GM19351 (cell line): Measurements from ENCODE around the gene NLGN2.

Experiments
- ATAC-seq: cut with Tn5 transposase; IDR thresholded peaks from one replicate; pipeline ENCODE4 v1.9.1; 2021; ENCODE audit warnings: mild to moderate bottlenecking, moderate library complexity; ENCODE audit not compliant: unreplicated experiment

The NLGN2 gene

DNA sequence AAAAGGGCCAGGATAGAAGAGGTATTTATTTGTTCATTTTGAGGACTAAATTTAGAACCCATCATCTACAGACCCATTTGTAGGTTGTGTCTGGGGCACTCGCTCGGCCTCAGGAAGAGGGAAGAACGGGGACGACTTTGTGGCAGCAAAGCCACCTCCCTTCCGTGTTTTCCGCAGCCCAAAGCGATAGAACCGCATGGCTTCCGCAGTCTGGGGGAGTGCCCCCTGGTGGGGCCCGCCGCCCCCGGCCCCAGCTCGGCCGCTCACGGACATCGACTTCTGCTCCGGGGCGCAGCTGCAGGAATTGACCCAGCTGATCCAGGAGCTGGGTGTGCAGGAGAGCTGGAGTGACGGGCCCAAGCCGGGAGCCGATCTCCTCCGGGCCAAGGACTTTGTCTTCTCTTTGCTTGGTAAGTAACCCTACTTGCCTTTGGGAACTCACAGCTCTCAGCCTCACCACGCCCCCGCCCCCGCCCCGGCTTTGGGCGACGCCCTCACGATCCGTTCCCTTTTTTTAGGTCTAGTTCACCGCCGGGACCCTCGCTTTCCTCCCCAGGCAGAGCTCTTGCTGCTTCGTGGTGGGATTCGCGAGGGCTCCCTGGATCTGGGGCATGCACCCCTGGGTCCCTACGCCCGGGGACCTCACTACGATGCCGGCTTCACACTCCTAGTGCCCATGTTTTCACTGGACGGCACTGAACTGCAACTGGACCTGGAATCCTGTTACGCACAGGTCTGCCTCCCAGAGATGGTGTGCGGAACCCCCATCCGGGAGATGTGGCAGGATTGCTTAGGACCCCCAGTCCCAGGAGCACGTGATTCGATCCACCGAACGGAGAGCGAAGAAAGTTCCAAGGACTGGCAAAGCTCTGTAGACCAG is 28.3 kb downstream of the NLGN2 start:
- ATAC-seq = peak; percentile 15

DNA sequence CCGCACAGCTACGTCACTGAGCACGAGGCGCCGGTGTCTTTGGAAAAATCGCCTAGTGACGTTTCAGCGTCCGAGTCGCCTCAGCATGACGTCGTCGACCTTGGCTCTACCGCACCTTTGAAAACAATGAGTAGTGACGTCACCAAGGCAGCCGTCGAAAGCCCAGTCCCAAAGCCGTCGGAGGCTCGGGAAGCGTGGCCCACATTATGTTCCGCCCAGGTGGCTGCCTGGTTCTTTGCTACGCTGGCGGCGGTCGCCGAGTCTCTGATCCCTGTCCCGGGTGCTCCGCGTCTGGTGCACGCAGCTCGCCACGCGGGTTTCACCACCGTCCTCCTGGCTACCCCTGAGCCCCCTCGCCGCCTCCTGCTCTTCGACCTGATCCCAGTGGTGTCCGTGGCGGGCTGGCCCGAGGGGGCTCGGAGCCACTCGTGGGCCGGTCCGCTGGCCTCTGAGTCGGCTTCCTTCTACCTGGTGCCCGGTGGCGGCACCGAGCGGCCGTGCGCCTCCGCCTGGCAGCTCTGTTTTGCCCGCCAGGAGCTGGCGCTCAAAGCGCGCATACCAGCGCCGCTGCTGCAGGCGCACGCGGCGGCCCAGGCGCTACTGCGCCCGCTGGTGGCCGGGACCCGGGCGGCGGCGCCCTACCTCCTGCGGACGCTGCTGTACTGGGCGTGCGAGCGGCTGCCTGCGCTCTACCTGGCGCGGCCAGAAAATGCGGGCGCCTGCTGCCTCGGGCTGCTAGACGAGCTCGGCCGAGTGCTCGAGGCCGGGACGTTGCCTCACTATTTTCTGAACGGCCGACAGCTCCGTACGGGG is 29.1 kb downstream of the NLGN2 start:
- no peak for ATAC-seq

DNA sequence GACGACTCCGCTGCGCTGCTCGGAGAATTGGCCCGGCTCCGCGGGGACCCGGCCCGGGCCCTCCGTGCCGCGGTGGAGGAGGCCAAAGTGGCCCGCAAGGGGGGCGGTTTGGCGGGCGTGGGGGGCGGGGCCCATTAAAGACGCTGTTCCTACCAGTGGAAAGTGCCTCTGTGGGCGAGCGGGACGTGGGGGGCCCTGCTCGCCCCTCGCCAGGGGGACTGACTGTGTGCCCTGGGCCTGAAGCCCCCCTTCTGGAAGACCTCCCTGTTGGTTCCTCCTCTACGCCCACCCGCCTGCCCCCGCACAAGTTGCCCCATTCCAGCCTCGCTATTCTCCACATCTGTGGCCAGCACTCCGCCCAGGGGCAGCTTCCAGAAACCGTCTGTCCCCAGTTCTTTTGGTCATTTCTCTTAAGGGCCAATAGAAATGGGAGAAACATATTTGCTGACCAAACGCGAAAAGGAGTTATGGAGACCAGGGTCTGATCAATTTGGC is 29.8 kb downstream of the NLGN2 start:
- no peak for ATAC-seq

DNA sequence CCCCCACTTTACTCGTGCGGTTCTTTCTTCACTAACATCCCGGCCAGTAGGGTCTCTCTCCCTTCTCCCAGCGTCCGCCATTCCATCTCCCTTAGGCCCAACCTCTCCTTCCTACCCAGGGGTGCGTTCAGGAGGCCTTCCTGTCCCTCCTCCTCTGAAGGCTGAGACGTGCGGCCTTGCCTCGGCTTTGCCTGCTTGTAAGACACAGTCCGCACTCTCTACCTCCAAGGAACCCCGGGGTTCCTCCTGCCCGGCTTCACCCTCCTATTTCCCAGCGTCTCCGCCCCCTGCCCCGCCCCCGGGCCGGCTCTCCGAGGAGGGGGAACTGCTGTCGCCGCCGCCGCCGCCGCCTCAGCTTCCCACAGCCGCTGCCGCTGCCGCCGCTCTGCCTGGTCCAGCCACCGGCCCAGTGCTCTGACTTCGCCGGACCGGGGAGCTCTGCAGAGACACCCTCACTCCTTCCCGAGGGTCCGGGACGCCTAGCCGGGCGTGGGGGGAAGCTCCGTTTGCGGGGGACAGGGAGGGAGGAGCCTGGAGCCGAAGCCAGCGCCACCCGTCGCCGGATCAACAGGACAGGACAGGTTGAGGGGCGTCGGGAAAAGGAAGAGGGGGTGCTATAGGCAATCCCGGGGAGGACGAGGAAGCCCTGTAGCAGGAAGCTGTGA is 30.4 kb downstream of the NLGN2 start:
- ATAC-seq = no peak

DNA sequence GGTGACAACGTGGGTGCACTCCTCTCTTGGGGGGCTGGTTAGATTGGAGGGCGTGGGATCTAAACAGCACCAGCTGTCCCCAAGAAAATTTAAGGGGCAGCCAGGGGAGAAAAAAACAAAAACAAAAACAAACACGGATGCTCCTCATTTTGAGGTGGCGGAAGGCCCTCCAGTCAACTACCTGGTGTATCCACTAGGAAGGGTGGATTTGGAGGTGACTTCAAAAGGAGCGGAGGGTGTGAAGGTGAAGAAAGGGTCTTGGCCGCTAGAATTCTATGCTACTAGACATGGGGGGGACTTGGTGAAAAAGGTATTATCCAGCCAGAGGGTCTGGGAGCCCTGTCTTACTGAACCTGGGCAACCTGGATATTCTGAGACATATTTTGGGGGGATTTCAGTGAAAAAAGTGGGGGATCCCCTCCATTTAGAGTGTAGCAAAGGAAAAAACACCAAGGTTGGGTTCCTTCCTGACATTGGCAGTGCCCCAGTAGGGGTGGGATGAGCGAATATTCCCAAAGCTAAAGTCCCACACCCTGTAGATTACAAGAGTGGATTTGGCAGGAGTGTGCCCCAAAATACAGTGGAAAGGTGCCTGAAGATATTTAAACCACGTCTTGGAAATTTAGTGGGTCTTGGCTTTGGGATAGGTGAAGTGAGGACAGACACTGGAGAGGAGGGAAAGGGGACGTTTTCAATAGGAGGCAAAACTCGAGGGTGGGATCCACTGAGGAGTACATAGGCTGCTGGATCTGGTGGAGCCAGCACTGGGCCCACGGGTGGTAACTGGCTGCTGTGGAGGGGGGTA is 31.2 kb downstream of the NLGN2 start:
- no peak for ATAC-seq

DNA sequence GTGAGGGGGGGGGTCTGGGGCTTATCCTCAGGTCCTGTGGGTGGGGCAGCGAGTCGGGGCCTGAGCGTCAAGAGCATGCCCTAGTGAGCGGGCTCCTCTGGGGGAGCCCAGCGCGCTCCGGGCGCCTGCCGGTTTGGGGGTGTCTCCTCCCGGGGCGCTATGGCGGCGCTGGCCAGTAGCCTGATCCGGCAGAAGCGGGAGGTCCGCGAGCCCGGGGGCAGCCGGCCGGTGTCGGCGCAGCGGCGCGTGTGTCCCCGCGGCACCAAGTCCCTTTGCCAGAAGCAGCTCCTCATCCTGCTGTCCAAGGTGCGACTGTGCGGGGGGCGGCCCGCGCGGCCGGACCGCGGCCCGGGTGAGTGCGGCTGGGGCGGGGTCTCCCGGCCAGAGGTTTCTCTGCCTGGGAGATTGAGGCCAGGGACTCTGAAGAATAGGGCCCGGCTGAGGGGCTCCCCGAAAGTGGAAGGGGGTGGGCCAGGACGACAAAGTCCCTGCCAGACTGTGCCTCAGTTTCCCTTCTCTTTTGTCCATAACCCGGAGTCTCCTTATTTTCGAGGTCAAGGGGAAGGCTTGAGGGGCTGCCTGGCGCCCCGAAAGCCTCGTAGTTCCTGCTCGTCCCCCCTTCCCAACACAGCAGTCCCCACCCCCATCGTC is 31.9 kb downstream of the NLGN2 start, which contains the start of gene FGF11:
Gene FGF11 (plus strand): TSS at position 51 of the 651 bp plus-strand sequence. CDS start 109 bp downstream, at position 160.
- ATAC-seq = no peak

DNA sequence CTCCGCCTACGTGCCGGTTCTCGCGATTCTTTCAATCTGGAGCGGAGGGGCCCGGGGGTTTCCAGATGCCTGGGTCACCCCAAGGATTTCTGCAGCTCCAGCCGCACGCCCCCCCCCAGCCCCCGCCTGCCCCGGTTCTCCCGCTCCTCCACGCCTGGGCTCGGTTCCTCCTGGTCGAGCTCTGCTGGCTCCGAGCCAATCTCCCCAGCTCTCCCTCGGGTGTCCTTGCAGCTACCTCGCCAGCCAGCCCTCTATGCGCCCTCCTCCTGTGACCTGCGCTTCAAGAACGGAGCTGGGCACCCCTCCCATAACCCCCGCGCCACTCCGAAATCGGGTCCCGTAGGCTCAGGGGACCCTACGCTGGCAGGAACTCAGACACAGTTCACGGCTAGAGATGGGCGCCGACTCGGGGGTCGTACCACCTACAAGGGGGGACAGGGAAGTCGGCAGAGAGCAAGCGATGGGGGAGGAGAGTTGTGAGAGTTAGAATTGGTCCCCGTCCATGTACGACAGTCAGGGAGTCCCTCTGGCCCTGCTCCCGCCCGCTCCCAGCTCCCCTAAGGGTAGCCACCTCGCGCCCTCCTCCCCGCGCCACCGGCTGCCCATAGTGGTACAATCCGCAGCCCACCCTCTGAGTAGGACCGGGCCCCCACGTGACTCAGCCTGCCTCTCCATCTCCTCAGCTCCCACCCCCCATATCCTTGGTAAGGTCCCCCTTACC is 32.6 kb downstream of the NLGN2 start:
- no peak for ATAC-seq

DNA sequence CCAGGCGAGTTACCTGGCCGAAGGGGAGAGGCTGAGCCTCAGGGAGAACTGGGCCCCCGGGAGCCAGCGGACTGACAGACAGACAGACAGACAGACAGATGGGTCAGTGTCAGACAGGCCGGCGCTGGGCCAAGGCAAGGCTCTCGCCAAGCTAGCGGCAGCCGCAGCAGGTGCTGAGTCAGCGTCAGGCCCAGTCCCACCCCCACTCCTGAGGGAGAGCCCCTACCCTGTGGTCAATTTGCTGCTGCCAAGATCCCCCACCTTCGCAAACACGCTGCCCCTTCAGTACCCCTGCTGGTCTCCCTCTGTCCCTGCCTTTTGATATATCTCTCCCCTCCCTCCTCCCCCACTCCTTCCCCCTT is 33.2 kb downstream of the NLGN2 start:
- ATAC-seq = no peak

DNA sequence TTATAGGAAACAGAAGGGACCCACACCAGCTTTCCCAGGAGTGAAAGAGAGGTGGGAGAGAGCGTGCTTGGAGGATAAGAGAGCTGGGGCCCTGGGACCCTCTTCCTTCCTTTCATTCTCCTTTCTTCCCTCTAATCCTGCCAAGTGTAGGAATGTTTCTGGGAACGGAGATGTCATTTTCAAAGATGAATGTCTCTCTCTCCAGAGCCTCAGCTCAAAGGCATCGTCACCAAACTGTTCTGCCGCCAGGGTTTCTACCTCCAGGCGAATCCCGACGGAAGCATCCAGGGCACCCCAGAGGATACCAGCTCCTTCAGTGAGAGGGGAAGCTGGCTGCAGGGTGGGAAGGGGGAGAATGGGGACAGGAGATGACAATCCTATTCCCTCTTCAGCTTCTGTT is 33.6 kb downstream of the NLGN2 start:
- no peak for ATAC-seq

DNA sequence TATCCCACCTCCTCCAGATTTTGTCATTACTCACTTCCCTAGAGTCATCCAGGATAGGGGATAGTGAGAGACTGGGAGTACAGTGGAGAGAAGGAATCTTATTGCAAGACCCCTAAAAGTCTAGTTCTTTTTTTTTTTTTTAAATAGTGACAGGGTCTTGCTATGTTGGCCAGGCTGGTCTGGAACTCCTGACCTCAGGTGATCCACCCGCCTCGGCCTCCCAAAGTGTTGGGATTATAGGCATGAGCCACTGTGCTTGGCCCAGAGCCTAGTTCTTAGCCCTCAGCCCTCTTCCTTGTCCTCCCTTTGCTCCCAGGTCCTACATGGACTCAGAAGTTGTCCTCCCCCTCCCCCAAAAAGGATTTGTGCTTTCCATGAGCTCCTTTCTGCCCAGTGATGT is 34.5 kb downstream of the NLGN2 start:
- ATAC-seq = no peak

DNA sequence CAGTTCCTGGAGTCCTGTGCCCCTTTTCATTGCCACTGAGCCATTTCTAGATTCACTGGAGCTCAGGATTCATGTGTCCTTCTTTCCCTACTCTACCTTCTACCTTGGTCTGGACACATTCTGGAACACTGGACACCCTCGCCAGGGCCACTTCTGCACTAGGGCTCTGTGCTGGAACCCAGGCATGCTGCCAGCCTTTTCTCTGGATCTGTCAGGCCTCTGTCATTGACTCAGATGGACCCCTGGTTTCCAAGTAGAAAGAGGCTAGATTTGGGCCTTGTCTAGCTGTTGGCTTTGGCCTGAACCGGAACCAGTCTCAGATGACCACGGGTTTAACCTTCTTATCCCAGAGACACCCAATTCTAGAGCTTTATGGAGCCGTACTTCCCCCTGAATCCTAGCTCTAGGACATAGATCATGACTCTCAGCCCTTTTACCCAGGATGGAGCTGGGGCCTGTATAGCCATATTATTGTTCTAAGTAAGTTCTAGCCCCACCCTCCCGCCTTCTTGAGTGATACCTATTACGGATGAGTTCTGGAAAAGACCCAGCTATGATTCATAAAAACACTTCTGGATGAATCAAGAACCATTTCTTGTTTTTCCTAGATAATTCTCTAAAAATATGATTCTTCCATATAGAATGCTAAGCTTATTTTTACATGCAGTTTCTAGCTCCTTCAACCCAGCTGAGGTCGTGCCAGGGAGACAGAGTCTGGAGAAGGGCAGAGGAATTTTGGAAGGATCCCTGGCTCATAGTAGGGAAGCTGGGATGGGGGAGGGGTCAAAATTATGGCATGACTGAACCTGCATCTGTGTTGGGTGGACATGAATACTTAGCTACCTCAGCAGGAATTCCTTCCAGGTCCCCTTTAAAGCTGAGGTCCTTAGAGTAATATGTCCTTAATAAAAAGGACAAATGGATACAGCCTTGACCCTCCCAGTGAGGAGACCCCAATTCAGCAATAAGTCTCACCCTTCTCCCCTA is 36.1 kb downstream of the NLGN2 start:
- no peak for ATAC-seq

DNA sequence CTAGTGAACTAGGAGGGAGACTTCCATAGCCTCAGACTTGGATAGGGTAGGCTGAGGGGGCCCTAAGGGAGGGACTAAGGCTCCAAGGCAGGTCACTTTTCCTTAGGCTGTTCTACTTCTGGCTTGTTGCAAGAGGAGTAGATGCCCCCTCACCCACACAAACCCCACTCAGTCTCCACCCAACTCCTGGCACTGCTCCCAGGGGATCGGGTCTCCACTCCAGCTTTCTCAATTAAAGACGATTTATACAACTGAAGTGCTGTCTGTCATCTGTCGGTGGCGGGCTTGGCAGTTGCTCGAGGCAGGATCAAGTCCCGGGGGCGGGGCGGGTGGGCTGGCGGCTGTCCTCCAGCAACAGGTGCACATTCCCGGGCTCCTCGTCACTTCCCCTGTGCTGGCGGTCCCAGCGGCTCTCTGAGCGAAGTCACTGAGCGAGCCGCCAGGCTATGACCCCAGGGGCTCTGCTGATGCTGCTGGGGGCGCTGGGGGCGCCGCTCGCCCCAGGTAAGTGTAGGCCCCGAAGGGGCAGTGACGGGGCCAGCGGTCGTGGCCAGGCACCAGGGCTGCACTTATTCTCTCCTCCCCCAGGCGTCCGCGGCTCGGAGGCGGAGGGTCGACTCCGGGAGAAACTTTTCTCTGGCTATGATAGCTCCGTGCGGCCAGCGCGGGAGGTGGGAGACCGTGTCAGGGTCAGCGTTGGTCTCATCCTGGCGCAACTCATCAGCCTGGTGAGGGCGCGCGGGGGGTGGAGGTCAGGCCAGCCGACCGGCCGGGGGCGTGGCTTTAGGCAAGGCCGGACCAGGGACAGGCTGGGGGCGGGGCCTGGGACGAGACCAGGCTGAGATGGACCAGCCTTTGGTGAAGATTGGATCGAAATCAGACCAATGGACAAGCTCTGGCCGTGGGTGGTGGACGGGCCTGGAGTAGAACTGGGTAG is 37.3 kb downstream of the NLGN2 start, which contains the start of gene CHRNB1:
Gene CHRNB1 (plus strand): TSS at position 380 of the 937 bp plus-strand sequence. CDS start 67 bp downstream, at position 447.
- ATAC-seq = no peak

DNA sequence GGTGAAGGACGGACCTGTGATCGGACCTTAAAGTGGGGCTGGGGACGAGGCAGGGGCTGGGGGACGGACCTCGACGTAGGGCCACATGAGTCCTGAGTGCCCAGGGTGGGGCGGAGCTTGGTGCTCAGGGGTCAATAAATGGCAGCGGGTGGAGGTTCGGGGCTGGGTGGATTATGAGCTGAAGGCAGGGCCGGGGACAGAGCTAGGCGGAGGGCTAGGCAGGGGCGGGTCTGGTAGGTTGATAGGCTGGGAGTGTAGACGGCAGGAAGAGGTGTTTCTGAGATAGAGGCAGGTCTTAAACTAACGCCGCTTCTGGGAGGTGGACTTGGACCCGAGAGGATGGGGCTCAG is 37.9 kb downstream of the NLGN2 start:
- ATAC-seq = no peak

DNA sequence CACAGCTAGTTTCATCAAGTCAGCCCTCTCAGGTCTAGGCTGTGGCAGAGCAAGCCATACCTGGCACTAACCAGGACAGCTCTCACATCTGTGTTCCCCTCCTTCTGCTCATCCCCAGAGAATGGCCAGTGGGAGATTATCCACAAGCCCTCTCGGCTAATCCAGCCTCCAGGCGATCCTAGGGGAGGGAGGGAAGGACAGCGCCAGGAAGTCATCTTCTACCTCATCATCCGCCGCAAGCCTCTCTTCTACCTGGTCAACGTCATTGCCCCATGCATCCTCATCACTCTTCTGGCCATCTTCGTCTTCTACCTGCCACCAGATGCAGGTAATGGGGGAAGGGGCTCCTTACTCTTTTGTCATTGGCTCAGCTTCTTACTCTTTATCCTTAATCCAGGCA is 40.8 kb downstream of the NLGN2 start:
- no peak for ATAC-seq

DNA sequence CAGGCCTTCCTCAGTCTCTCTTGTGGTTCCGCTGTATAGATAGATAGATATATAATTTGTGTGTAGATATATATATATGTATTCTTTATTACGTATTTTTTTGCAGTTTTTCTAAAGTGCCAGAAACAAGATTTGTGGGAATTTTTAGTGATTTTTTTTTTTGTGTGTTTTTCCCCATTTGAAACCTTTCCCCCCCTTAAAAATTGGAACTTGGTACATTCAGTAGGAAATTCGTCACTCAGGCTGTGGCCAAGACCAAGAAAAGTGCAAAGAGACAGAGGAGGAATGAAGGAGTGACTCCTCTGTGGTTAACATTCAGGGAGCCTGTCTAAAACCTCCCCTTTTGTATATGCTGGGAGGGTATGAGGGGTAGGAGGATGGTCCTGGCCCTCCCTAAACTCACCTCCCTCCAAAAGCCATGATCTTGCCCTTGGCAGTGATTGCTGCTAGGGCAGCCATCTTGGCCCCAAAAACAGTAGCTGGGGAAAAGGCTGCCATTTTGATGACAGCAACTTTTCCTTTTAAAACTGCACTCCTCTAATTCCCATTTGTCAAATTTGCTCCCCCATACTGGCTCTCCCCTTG is 52.4 kb downstream of the NLGN2 start:
- no peak for ATAC-seq

DNA sequence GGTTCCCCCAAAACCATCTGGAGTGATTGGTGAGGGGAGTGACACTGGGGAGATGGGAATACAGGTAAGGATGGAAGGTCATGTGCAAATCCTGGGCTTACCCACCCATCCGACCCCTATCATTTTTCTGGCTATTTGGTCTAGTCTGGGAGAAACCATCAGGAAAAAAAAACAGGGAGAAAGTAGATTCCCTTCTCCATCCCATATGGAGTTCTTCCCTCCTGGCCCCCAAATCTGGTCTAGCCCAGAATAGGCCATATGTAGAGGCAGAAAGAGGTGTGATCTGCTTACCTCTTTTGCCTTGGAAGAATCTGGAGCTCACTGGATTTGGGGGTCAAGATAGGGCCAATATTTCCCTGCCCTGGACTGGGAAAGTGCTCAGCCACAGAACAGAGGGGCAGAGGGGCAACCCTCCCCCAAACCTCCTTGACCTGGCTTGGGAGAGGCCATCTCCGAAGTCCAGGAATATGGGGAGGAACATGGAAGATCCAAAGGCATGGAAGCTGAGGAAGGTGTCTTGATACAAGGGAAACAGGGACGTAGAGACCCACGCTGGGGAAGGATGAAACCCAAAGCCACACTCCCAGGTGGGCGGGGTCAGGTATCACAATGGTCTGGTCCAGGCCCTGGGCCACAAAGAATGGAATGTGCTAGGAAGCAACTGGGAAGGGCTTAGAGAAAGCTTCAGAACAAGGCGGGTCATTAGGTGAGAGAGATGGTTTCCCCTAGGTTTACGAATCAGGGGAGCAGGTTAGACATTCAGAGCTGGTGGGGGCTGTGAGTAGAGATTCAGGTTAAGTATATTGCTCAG is 53.4 kb downstream of the NLGN2 start:
- ATAC-seq = no peak
